Endothelial cell of umbilical vein (primary cell): Measurements from ENCODE around the gene KRTAP5-6. TPM values are rescaled to one million over a fixed set of nuclear protein-coding genes. Genes with fewer than 3 reads are reported as not detected.

Experiments used
- BruUV-seq: library from RNA; stranded (reverse); fragments of 400-500 nt; replicated peaks from 2 replicates; lab custom pipeline; 2021; lab: Mats Ljungman, UMichigan
- CTCF ChIA-PET: fragments of 300-600, 350-600 bp; sonication (Branson Sonifier 250); formaldehyde crosslinking; loops from one replicate; lab custom pipeline; 2021; ENCODE audit warnings: antibody characterized with exemption, inconsistent platforms; lab: Charles Lee
- POLR2A ChIA-PET: fragments of 300-600, 350-600 bp; sonication (Branson Sonifier 250); formaldehyde crosslinking; loops from one replicate; lab custom pipeline; 2021; ENCODE audit warnings: antibody characterized with exemption, inconsistent platforms; lab: Charles Lee
- DNase-seq: peaks from one replicate; pipeline ENCODE4 v3.0.0-alpha.2; 2011; ENCODE audit warnings: low read depth, low spot score
- FAIRE-seq: peaks from 2 replicates; lab custom pipeline; 2011; peaks lifted over from hg19 to GRCh38; lab: Jason Lieb, UNC
- H2AFZ ChIP-seq: 2 replicates; pipeline ENCODE4 v1.6.0; 2012; ENCODE audit warnings: low read depth, low read length, control low read depth, inconsistent platforms
- H3K27ac ChIP-seq: 2 replicates; pipeline ENCODE4 v1.5.1; 2011; ENCODE audit warnings: low read depth, mild to moderate bottlenecking, control low read depth, low read length, moderate library complexity; ENCODE audit not compliant: insufficient read depth
- H3K27me3 ChIP-seq, 2 experiments: 2 replicates each; pipeline versions ENCODE4 v1.6.0 to v1.6.1; 2011; ENCODE audit warnings: low read length in 2 of 2, mixed read lengths in 1 of 2; ENCODE audit not compliant: control insufficient read depth in 2 of 2, insufficient read depth in 2 of 2
- H3K36me3 ChIP-seq, 2 experiments: 2 replicates in 1 of 2; 3 replicates in 1 of 2; pipeline ENCODE4 v1.5.1; 2011; ENCODE audit warnings: low read length in 2 of 2, mild to moderate bottlenecking in 1 of 2, moderate library complexity in 1 of 2; ENCODE audit not compliant: control insufficient read depth in 2 of 2, insufficient read depth in 2 of 2; ENCODE audit errors: extremely low read depth in 1 of 2
- H3K4me1 ChIP-seq: 3 replicates; pipeline ENCODE4 v1.5.1; 2011; ENCODE audit warnings: mild to moderate bottlenecking, low read length; ENCODE audit not compliant: control insufficient read depth, insufficient read depth; ENCODE audit errors: extremely low read depth
- H3K4me2 ChIP-seq: 2 replicates; pipeline ENCODE4 v1.6.1; 2011; ENCODE audit warnings: low read length, control low read depth, mixed read lengths; ENCODE audit not compliant: insufficient read depth
- H3K4me3 ChIP-seq, 3 experiments: fragments of 200-600 bp in 1 of 3; sonication (generic), shearing (Covaris generic) in 1 of 3; replicated peaks in 1 of 3; 2 replicates each; pipeline ENCODE4 v1.5.1; 2011 to 2016; ENCODE audit warnings: control low read depth in 3 of 3, low read length in 3 of 3, mild to moderate bottlenecking in 2 of 3, inconsistent platforms in 1 of 3, low read depth in 1 of 3, moderate library complexity in 1 of 3; ENCODE audit not compliant: insufficient read depth in 1 of 3
- H3K79me2 ChIP-seq: 2 replicates; pipeline ENCODE4 v1.6.0; 2012; ENCODE audit warnings: low read length, inconsistent platforms; ENCODE audit not compliant: control insufficient read depth, insufficient read depth
- H3K9ac ChIP-seq: replicated peaks from 2 replicates; pipeline ENCODE3; 2011; ENCODE audit warnings: low read length, control low read depth; ENCODE audit not compliant: insufficient read depth; ENCODE audit errors: extremely low read depth
- H3K9me1 ChIP-seq: replicated peaks from 3 replicates; pipeline ENCODE4 v1.6.0; 2011; ENCODE audit warnings: mild to moderate bottlenecking, low read length; ENCODE audit not compliant: control insufficient read depth, insufficient read depth; ENCODE audit errors: extremely low read depth
- H3K9me3 ChIP-seq: replicated peaks from 2 replicates; pipeline ENCODE4 v1.5.1; 2012; ENCODE audit warnings: low read length, inconsistent platforms; ENCODE audit not compliant: control insufficient read depth, insufficient read depth
- H4K20me1 ChIP-seq: replicated peaks from 2 replicates; pipeline ENCODE3; 2011; ENCODE audit warnings: mild to moderate bottlenecking, low read length; ENCODE audit not compliant: control insufficient read depth, insufficient read depth; ENCODE audit errors: extremely low read depth
- JUN ChIP-seq: IDR thresholded peaks from 2 replicates; pipeline ENCODE4 v1.6.1; 2011; ENCODE audit warnings: borderline replicate concordance, low read depth; ENCODE audit not compliant: insufficient read length, insufficient read depth
- MAX ChIP-seq: IDR thresholded peaks from 2 replicates; pipeline ENCODE4 v1.6.1; 2011; ENCODE audit not compliant: insufficient read depth, insufficient read length
- MYC ChIP-seq: IDR thresholded peaks from one replicate; pipeline ENCODE4 v1.6.1; 2011; ENCODE audit warnings: mild to moderate bottlenecking, low read depth, low read length
- POLR2A ChIP-seq: IDR thresholded peaks from 2 replicates; pipeline ENCODE4 v1.6.1; 2012; ENCODE audit warnings: low read depth, mild to moderate bottlenecking, control low read depth, low read length
- POLR2AphosphoS5 ChIP-seq: IDR thresholded peaks from 2 replicates; pipeline ENCODE4 v1.6.1; 2012; ENCODE audit warnings: low read depth, mild to moderate bottlenecking, control low read depth, low read length, moderate library complexity; ENCODE audit not compliant: insufficient read depth
- dilution Hi-C: fragments of 300-500 bp; cut with MboI; formaldehyde crosslinking; loops from one replicate; pipeline ENCODE4 v1.15.0; 2019; ENCODE audit warnings: low sequenced_read_pairs; ENCODE audit not compliant: extremely low pct_ligation_motif_present
- intact Hi-C: fragments of 100-400 bp; cut with micrococcal nuclease; formaldehyde crosslinking; loops from one replicate; pipeline ENCODE4 v1.10.0; 2022
- polyA plus RNA-seq, 4 experiments: library from polyadenylated mRNA; depleted of rRNA in 3 of 4; stranded (reverse) in 3 of 4; unstranded in 1 of 4; fragments of >200 nt; gene quantifications; 2 replicates each; pipeline versions ENCODE4 v1.2.1 to v1.2.3, GENCODE V29; 2011 to 2012; ENCODE audit warnings: missing spikeins in 1 of 4
- total RNA-seq: library from RNA; stranded (reverse); gene quantifications from 2 replicates; pipeline ENCODE4 v1.2.3, GENCODE V29; 2021

The KRTAP5-6 gene
- total and polyA plus RNA-seq, 2 donors (not counting 3 experiments of a cell fraction or from before 2014, with no cell fraction given): not detected

- Histone ChIP-seq H3K27me3 (no peaks in the 10 kb centered on the region), H3K9me3 (no peaks in the 10 kb centered on the region), H3K79me2 (no peaks in the 10 kb centered on the region), H3K9me1 (no peaks in the 10 kb centered on the region), H3K36me3 (no peaks in the 10 kb centered on the region), H3K4me3 (no peak overlapping the region), H3K9ac (no peak overlapping the region), H3K4me2 (no peak overlapping the region), H3K4me1 (no peaks in the 10 kb centered on the region), H4K20me1 (no peaks in the 10 kb centered on the region), H2AFZ (no peak overlapping the region), H3K27ac (no peak overlapping the region)
- FAIRE-seq: no peak
- ChIA-PET CTCF (no interaction called here), POLR2A (no interaction called here)
- intact Hi-C loops: no loop called here
- no TSS peak for BruUV-seq
- no peak for DNase-seq
- dilution Hi-C loops: no loop called here
- no peak for TF ChIP-seq MYC
- TF ChIP-seq POLR2AphosphoS5: no peak
Observed at GRCh38 chr11:1735271-1735670, 38.3 kb downstream of the KRTAP5-6 start.

- DNase-seq: no peak
- Histone ChIP-seq H3K4me2 (no peak overlapping the region), H3K4me3 (no peak overlapping the region), H2AFZ (no peak overlapping the region), H3K9me3 (no peaks in the 10 kb centered on the region), H4K20me1 (no peaks in the 10 kb centered on the region), H3K79me2 (no peaks in the 10 kb centered on the region), H3K36me3 (no peaks in the 10 kb centered on the region), H3K9ac (no peak overlapping the region), H3K27me3 (no peaks in the 10 kb centered on the region), H3K4me1 (no peaks in the 10 kb centered on the region), H3K9me1 (no peaks in the 10 kb centered on the region), H3K27ac (no peak overlapping the region)
- ChIA-PET CTCF (interaction anchor here (1.3 kb wide), 1 partner anchor 12 kb away, joined by 3 read pairs; no protein-coding TSS in a partner anchor), POLR2A (no interaction called here)
- intact Hi-C loops: no loop called here
- no peak for FAIRE-seq
- TF ChIP-seq MYC: no peak
- TF ChIP-seq MAX: no peak
- TF ChIP-seq JUN: no peak
- TF ChIP-seq POLR2A: no peak
- BruUV-seq: no TSS peak
- dilution Hi-C loops: no loop called here
Observed at GRCh38 chr11:1736447-1736992, 39.5 kb downstream of the KRTAP5-6 start.
